NCI-H2107 treated with DMSO at 0.1 percent for 48 hours (cell line): ENCODE measurements around the gene RABGGTA.
"Not testable (repeated sequence)": the region's sequence is repeated elsewhere in the genome, so short reads cannot be mapped to it uniquely, and the experiment has no call there.

Source experiments
- DNase-seq: peaks from one replicate; lab custom pipeline; 2025; ENCODE audit not compliant: unreplicated experiment; lab: John Stamatoyannopoulos, UW

Gene RABGGTA

DNA sequence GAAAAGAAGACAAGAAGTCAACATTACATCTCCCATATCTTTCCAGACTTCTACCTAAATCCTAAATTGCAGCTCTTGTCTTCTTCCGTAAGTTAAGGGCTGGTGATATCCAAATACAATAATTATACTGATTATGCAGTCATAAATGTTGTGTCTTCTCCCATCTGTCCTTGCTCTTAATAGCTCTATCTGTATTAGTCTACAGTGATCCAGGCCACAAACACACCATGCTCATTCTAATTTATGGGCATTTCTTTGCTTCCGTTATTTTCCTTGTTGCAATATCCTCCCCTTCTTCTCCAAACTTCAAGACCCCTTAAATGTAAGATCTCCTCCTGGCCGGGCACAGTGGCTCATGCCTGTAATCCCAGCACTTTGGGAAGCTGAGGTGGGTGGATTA, 51.9 kb downstream of the RABGGTA start:
- DNase-seq: no peak

DNA sequence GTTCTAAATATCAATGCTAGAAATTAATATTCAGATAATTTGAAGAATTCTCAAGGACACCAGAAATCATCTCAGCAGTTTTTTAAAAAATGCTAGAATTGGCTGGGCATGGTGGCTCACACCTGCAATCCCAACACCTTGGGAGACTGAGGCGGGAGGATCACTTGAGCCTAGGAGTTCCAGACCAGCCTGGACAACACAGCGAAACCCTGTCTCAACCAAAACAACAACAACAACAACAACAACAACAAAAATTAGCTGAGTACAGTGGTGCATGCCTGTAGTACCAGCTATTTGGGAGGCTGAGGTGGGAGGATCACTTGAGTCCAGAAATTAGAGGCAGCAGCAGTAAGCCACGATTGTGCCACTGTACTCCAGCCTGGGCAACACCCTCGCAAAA, 52.3 kb downstream of the RABGGTA start:
- no peak for DNase-seq

DNA sequence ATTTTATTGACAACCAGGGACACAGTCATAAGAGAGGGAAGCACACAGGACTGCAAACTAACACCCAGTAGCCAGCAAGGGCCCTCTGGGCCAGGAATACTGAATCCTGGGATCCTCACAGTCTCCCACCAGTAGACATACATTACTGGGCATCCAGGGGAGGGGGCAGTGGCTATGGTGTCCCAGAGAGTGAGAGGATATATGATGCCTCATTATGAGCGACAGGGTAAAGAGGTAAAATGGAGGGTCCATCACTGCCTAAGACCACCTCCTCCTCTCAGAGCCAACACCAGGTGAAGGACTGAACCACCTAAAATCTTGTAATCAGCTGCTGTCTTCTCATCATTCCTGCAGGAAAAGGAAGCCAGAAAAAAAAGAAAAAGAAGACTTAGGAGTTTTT, 54.5 kb downstream of the RABGGTA start:
- not testable (repeated sequence) for DNase-seq

DNA sequence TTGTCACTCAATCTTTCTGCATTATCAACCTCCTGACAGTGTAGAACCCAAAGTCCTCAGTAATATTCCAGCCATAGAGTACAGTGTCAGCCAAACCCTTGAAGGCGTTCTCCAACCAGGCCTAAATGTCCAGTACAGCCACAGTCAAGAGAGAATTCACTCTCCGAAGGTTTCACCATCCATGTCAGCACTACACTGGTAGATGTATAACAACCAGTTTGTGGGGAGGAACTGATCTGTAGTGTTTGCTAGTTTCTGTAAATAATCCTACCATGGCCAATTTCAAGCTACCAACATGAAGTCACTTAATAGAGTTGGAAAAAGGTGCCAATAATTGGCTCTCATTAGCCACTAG, 55.1 kb downstream of the RABGGTA start:
- DNase-seq: no peak
